ENCODE results near the gene ANTXR2. TPM values are rescaled to one million over a fixed set of nuclear protein-coding genes. Genes with fewer than 3 reads are reported as not detected.

ANTXR2 gene
- total RNA-seq, 2 donors from 2014 or later = 13.6 to 16.4 TPM

- H3K27me3 Mint-ChIP-seq (ENCODE audit: insufficient read depth) = peaks cover 30% of the 10 kb centered on the region
- no peak overlapping the region for H3K4me3 ChIP-seq (ENCODE audit: low read length)
- no peaks in the 10 kb centered on the region for H3K36me3 Mint-ChIP-seq (ENCODE audit: low read depth)
- no peak for DNase-seq
- H3K9me3 Mint-ChIP-seq = peaks cover 3% of the 10 kb centered on the region
- TF ChIP-seq, protein P1, sequence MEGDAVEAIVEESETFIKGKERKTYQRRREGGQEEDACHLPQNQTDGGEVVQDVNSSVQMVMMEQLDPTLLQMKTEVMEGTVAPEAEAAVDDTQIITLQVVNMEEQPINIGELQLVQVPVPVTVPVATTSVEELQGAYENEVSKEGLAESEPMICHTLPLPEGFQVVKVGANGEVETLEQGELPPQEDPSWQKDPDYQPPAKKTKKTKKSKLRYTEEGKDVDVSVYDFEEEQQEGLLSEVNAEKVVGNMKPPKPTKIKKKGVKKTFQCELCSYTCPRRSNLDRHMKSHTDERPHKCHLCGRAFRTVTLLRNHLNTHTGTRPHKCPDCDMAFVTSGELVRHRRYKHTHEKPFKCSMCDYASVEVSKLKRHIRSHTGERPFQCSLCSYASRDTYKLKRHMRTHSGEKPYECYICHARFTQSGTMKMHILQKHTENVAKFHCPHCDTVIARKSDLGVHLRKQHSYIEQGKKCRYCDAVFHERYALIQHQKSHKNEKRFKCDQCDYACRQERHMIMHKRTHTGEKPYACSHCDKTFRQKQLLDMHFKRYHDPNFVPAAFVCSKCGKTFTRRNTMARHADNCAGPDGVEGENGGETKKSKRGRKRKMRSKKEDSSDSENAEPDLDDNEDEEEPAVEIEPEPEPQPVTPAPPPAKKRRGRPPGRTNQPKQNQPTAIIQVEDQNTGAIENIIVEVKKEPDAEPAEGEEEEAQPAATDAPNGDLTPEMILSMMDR (conservative IDR thresholded peaks at IDR 0.05) = no peak
- H3K27ac ChIP-seq (ENCODE audit: low read depth, low read length) = no peak overlapping the region
- no peaks in the 10 kb centered on the region for H3K36me3 ChIP-seq (ENCODE audit: control insufficient read depth, insufficient read depth, low read length)
- no peak overlapping the region for H3K9ac ChIP-seq (ENCODE audit: extremely low read depth, low read length, poor library complexity, severe bottlenecking)
- H3K4me3 Mint-ChIP-seq = no peak overlapping the region
- no peak overlapping the region for H3K27ac Mint-ChIP-seq
- no peaks in the 10 kb centered on the region for H3K27me3 ChIP-seq (ENCODE audit: control insufficient read depth, insufficient read depth, low read length, poor library complexity, severe bottlenecking)
- no peaks in the 10 kb centered on the region for H3K4me1 Mint-ChIP-seq
- no peaks in the 10 kb centered on the region for H3K9me3 ChIP-seq (ENCODE audit: control insufficient read depth, low read length)
- WGBS, 2 experiments (ENCODE audit: insufficient coverage in 1 of 2, insufficient read length in 1 of 2) = 90 to 92% methylated on average over 3 of the region's 3 CpGs
- H3K4me1 ChIP-seq (ENCODE audit: control insufficient read depth, insufficient read depth, low read length) = no peaks in the 10 kb centered on the region
Measured at GRCh38 chr4:80078346-80079092, 5.5 kb upstream of the ANTXR2 start.

- no peaks in the 10 kb centered on the region for H3K36me3 ChIP-seq (ENCODE audit: control insufficient read depth, insufficient read depth, low read length)
- H3K36me3 Mint-ChIP-seq (ENCODE audit: low read depth) = no peaks in the 10 kb centered on the region
- H3K9me3 Mint-ChIP-seq = peaks cover 3% of the 10 kb centered on the region
- H3K4me3 ChIP-seq (ENCODE audit: low read length) = no peak overlapping the region
- H3K27me3 Mint-ChIP-seq (ENCODE audit: insufficient read depth) = peaks cover 30% of the 10 kb centered on the region
- no peak overlapping the region for H3K27ac Mint-ChIP-seq
- H3K4me1 ChIP-seq (ENCODE audit: control insufficient read depth, insufficient read depth, low read length) = no peaks in the 10 kb centered on the region
- 99% methylated on average over 4 of the region's 5 CpGs; no CpG with 5 or more reads in 1 of the 2 experiments for WGBS, 2 experiments (ENCODE audit: insufficient coverage in 1 of 2, insufficient read length in 1 of 2)
- DNase-seq = no peak
- H3K4me3 Mint-ChIP-seq = no peak overlapping the region
- H3K27ac ChIP-seq (ENCODE audit: low read depth, low read length) = no peak overlapping the region
- no peak overlapping the region for H3K9ac ChIP-seq (ENCODE audit: extremely low read depth, low read length, poor library complexity, severe bottlenecking)
- peaks cover 2% of the 10 kb centered on the region for H3K4me1 Mint-ChIP-seq
- TF ChIP-seq, protein P1 (conservative IDR thresholded peaks at IDR 0.05) = no peak
- H3K9me3 ChIP-seq (ENCODE audit: control insufficient read depth, low read length) = no peaks in the 10 kb centered on the region
- H3K27me3 ChIP-seq (ENCODE audit: control insufficient read depth, insufficient read depth, low read length, poor library complexity, severe bottlenecking) = no peaks in the 10 kb centered on the region
Measured at GRCh38 chr4:80077639-80078038, 4.6 kb upstream of the ANTXR2 start.

DNA sequence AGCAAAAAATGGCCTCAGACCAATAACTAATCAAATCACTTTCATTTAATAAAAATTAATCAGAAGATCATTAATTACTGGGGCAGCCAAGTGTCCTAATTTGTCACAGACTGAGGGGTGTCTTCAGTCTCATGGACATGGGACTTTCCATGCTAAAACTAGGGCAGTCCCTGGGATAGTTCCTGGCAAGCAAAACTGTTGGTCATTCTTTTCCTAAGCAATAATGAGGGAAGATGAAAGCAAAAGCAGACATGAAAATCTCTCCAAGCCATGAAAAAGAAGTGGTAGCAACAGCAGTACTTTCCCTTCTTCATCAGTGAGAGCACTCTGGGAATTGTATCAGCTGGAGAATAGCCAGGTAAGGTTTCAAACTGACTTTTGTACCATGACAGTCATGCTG lies 3.7 kb upstream of the ANTXR2 start:
- no peak overlapping the region for H3K27ac Mint-ChIP-seq
- DNase-seq = no peak
- no peak overlapping the region for H3K4me3 Mint-ChIP-seq
- Histone ChIP-seq H3K27ac (ENCODE audit: low read depth, low read length) (no peak overlapping the region), H3K9ac (ENCODE audit: extremely low read depth, low read length, poor library complexity, severe bottlenecking) (no peak overlapping the region), H3K27me3 (ENCODE audit: control insufficient read depth, insufficient read depth, low read length, poor library complexity, severe bottlenecking) (peaks cover 5% of the 10 kb centered on the region), H3K4me1 (ENCODE audit: control insufficient read depth, insufficient read depth, low read length) (no peaks in the 10 kb centered on the region), H3K4me3 (ENCODE audit: low read length) (no peak overlapping the region), H3K36me3 (ENCODE audit: control insufficient read depth, insufficient read depth, low read length) (no peaks in the 10 kb centered on the region), H3K9me3 (ENCODE audit: control insufficient read depth, low read length) (no peaks in the 10 kb centered on the region)
- H3K4me1 Mint-ChIP-seq = peaks cover 2% of the 10 kb centered on the region
- H3K36me3 Mint-ChIP-seq (ENCODE audit: low read depth) = no peaks in the 10 kb centered on the region
- peaks cover 30% of the 10 kb centered on the region for H3K27me3 Mint-ChIP-seq (ENCODE audit: insufficient read depth)
- peaks cover 3% of the 10 kb centered on the region for H3K9me3 Mint-ChIP-seq
- TF ChIP-seq, protein P1 (conservative IDR thresholded peaks at IDR 0.05) = no peak

Measured in endodermal cell (in vitro differentiated cells).